GM23338 (cell line): ENCODE results near the gene FGD4. TPM values are rescaled to one million over a fixed set of nuclear protein-coding genes. Genes with fewer than 3 reads are reported as not detected.
A peak's percentile ranks its signal among the peaks of the same experiment; 100 is the strongest.

ENCODE experiments used
- ATAC-seq: fragments of 200-7000 bp; cut with Tn5 transposase; 3 replicates; pipeline ENCODE4 v1.9.1; 2020
- DNase-seq: peaks from one replicate; pipeline ENCODE4 v3.0.0-alpha.2; 2015; ENCODE audit warnings: low spot score
- H2AFZ ChIP-seq: fragments of 200-600 bp; sonication (generic); 2 replicates; pipeline ENCODE4 v1.8.0; 2016; ENCODE audit warnings: antibody characterized with exemption, mild to moderate bottlenecking, moderate library complexity
- H3F3A ChIP-seq: fragments of 200-600 bp; sonication (generic); replicated peaks from 2 replicates; pipeline ENCODE4 v1.8.0; 2017; ENCODE audit warnings: antibody characterized with exemption, mixed run types, low read depth
- H3K27ac ChIP-seq: fragments of 200-600 bp; sonication (generic); 2 replicates; pipeline ENCODE4 v1.6.1; 2016; ENCODE audit warnings: low read depth
- H3K27me3 ChIP-seq: fragments of 200-600 bp; sonication (generic); 2 replicates; pipeline ENCODE4 v1.8.0; 2016; ENCODE audit warnings: mild to moderate bottlenecking, mixed run types, moderate library complexity; ENCODE audit not compliant: insufficient read depth
- H3K36me3 ChIP-seq: fragments of 200-600 bp; sonication (generic); 2 replicates; pipeline ENCODE4 v1.8.0; 2016; ENCODE audit warnings: mild to moderate bottlenecking; ENCODE audit not compliant: insufficient read depth
- H3K4me1 ChIP-seq: fragments of 200-600 bp; sonication (generic); 2 replicates; pipeline ENCODE4 v1.8.0; 2016; ENCODE audit warnings: mild to moderate bottlenecking, moderate library complexity; ENCODE audit not compliant: insufficient read depth
- H3K4me2 ChIP-seq: fragments of 200-600 bp; sonication (generic); 2 replicates; pipeline ENCODE4 v1.7.1; 2017; ENCODE audit warnings: mixed run types
- H3K4me3 ChIP-seq: fragments of 200-600 bp; sonication (generic); 2 replicates; pipeline ENCODE4 v1.6.1; 2016; ENCODE audit warnings: mixed run types
- H3K79me2 ChIP-seq: fragments of 200-600 bp; sonication (generic); replicated peaks from 2 replicates; pipeline ENCODE4 v1.8.0; 2017; ENCODE audit warnings: mild to moderate bottlenecking; ENCODE audit not compliant: insufficient read depth
- H3K9me2 ChIP-seq: fragments of 200-600 bp; sonication (generic); 2 replicates; pipeline ENCODE4 v1.8.0; 2017; ENCODE audit not compliant: insufficient read depth
- H4K20me1 ChIP-seq: fragments of 200-600 bp; sonication (generic); replicated peaks from 2 replicates; pipeline ENCODE4 v1.8.0; 2017; ENCODE audit warnings: mild to moderate bottlenecking; ENCODE audit not compliant: insufficient read depth
- H3K27ac Mint-ChIP-seq: 2 replicates; pipeline ENCODE4 v1.8.0; 2020; ENCODE audit warnings: inconsistent platforms, mild to moderate bottlenecking, moderate library complexity, mixed read lengths
- H3K27me3 Mint-ChIP-seq: 3 replicates; pipeline ENCODE4 v1.8.0; 2022; ENCODE audit warnings: low read depth, mild to moderate bottlenecking, moderate library complexity, mixed read lengths, inconsistent platforms; ENCODE audit not compliant: insufficient read depth, poor library complexity
- H3K36me3 Mint-ChIP-seq: 3 replicates; pipeline ENCODE4 v1.8.0; 2021; ENCODE audit warnings: low read depth, mild to moderate bottlenecking, inconsistent platforms, moderate library complexity, mixed read lengths
- H3K4me1 Mint-ChIP-seq: 3 replicates; pipeline ENCODE4 v1.8.0; 2020; ENCODE audit warnings: mild to moderate bottlenecking, inconsistent platforms, mixed read lengths
- H3K4me3 Mint-ChIP-seq: 3 replicates; pipeline ENCODE4 v1.8.0; 2021; ENCODE audit warnings: moderate library complexity, mild to moderate bottlenecking, inconsistent platforms, mixed read lengths
- H3K9me3 Mint-ChIP-seq: 3 replicates; pipeline ENCODE4 v1.8.0; 2020; ENCODE audit warnings: moderate library complexity, mild to moderate bottlenecking, inconsistent platforms, mixed read lengths
- CREB1 ChIP-seq: fragments of 250-450 bp; sonication (Bioruptor Pico); IDR thresholded peaks from 2 replicates; pipeline ENCODE4 v1.5.0; 2020; ENCODE audit warnings: low read depth, mild to moderate bottlenecking, moderate library complexity
- ETS1 ChIP-seq: IDR thresholded peaks from 2 replicates; pipeline ENCODE4 v1.6.1; 2016; ENCODE audit warnings: antibody characterized with exemption
- EZH2 ChIP-seq: fragments of 200-600 bp; sonication (generic); IDR thresholded peaks from one replicate; pipeline ENCODE4 v1.8.0; 2017; ENCODE audit warnings: antibody characterized with exemption, mild to moderate bottlenecking, low read depth; ENCODE audit not compliant: unreplicated experiment
- NANOG ChIP-seq: IDR thresholded peaks from 2 replicates; pipeline ENCODE4 v1.6.1; 2016; ENCODE audit warnings: antibody characterized with exemption, borderline replicate concordance
- POLR2AphosphoS5 ChIP-seq: IDR thresholded peaks from 2 replicates; pipeline ENCODE4 v1.6.1; 2016; ENCODE audit warnings: antibody characterized with exemption, low read depth
- STAT1 ChIP-seq: IDR thresholded peaks from one replicate; pipeline ENCODE4 v1.6.1; 2016; ENCODE audit warnings: antibody characterized with exemption; ENCODE audit not compliant: unreplicated experiment
- long read RNA-seq: library from polyadenylated mRNA; unstranded; transcript quantifications from one replicate; pipeline ENCODE4 v2.0.0, GENCODE V29; 2020; ENCODE audit not compliant: unreplicated experiment
- polyA plus RNA-seq: library from polyadenylated mRNA; unstranded; fragments of >200 nt; fragmentation: Nextera tagmentation; extraction: Ambion mirVana; gene quantifications from 2 replicates; pipeline ENCODE4 v1.2.1, GENCODE V29; 2016
- total RNA-seq: library from RNA; depleted of rRNA; stranded (reverse); fragments of >200 nt; shearing (Covaris generic); gene quantifications from 2 replicates; pipeline ENCODE4 v1.2.3, GENCODE V29; 2014; rRNA removed
- TF ChIP-seq, protein P1 (sequence below), 2 experiments: fragments of 200-600 bp in 1 of 2; sonication (generic) in 1 of 2; conservative IDR thresholded peaks; 2 replicates each; pipeline versions ENCODE4 v1.5.1 to v1.6.1; 2016 to 2017; ENCODE audit warnings: antibody characterized with exemption in 2 of 2, low read depth in 2 of 2, mild to moderate bottlenecking in 2 of 2, moderate library complexity in 1 of 2

Gene FGD4
- total RNA-seq (48.6 and 54.3 TPM in 2 replicates), polyA plus RNA-seq (16.9 and 24.3 TPM in 2 replicates)
- long read RNA-seq, partial matches to known transcripts = 13 of 19 reads
- long read RNA-seq, other reads (novel, unspliced or antisense) = 6 of 19 reads

GRCh38 chr12:32399370-32400113 is at the start of gene FGD4:
TSS of gene FGD4 (plus strand) at chr12:32399558.
- H3K4me3 Mint-ChIP-seq = peak within 1 kb of the TSS; percentile 82
- Histone ChIP-seq H3K9me2 (no peaks in the 10 kb centered on the region), H3K27ac (peak within 1 kb of the TSS; percentile 98), H4K20me1 (peaks cover 14% of the 10 kb centered on the region), H3K4me1 (peaks cover 43% of the 10 kb centered on the region), H3K27me3 (no peaks in the 10 kb centered on the region), H3F3A (peaks cover 22% of the 10 kb centered on the region), H3K36me3 (no peaks in the 10 kb centered on the region), H2AFZ (peak within 1 kb of the TSS; percentile 67; the same call in 1 of the 2 replicates), H3K79me2 (peaks cover 40% of the 10 kb centered on the region), H3K4me3 (peak within 1 kb of the TSS; percentile 65), H3K4me2 (peak within 1 kb of the TSS; percentile 72)
- H3K27ac Mint-ChIP-seq = peak within 1 kb of the TSS; percentile 92
- H3K36me3 Mint-ChIP-seq = peaks cover 37% of the 10 kb centered on the region
- peaks cover 11% of the 10 kb centered on the region for H3K27me3 Mint-ChIP-seq
- peak; percentile 92 for DNase-seq
- TF ChIP-seq POLR2AphosphoS5 (peak; percentile 64), NANOG (no peak), STAT1 (no peak), ETS1 (no peak)
- TF ChIP-seq, protein P1, sequence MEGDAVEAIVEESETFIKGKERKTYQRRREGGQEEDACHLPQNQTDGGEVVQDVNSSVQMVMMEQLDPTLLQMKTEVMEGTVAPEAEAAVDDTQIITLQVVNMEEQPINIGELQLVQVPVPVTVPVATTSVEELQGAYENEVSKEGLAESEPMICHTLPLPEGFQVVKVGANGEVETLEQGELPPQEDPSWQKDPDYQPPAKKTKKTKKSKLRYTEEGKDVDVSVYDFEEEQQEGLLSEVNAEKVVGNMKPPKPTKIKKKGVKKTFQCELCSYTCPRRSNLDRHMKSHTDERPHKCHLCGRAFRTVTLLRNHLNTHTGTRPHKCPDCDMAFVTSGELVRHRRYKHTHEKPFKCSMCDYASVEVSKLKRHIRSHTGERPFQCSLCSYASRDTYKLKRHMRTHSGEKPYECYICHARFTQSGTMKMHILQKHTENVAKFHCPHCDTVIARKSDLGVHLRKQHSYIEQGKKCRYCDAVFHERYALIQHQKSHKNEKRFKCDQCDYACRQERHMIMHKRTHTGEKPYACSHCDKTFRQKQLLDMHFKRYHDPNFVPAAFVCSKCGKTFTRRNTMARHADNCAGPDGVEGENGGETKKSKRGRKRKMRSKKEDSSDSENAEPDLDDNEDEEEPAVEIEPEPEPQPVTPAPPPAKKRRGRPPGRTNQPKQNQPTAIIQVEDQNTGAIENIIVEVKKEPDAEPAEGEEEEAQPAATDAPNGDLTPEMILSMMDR (conservative IDR thresholded peaks at IDR 0.05; ENCODE audit: low read depth in 2 of 2) = peak; percentile 48 to 69
- peaks cover 39% of the 10 kb centered on the region for H3K4me1 Mint-ChIP-seq
- no peaks in the 10 kb centered on the region for H3K9me3 Mint-ChIP-seq
- peak; percentile 72 for ATAC-seq

GRCh38 chr12:32353540-32353939 is 45.8 kb upstream of the FGD4 start:
- Histone ChIP-seq H3K27me3 (no peaks in the 10 kb centered on the region), H3K4me3 (no peak overlapping the region), H3K36me3 (no peaks in the 10 kb centered on the region; the same call in 1 of the 2 replicates), H3K4me2 (no peak overlapping the region), H2AFZ (no peak overlapping the region), H3K79me2 (no peaks in the 10 kb centered on the region), H3K27ac (no peak overlapping the region), H3K9me2 (no peaks in the 10 kb centered on the region), H4K20me1 (no peaks in the 10 kb centered on the region), H3F3A (peaks cover 4% of the 10 kb centered on the region; the same call in 1 of the 2 replicates), H3K4me1 (no peaks in the 10 kb centered on the region)
- Mint-ChIP-seq H3K4me3 (no peak overlapping the region), H3K4me1 (no peaks in the 10 kb centered on the region), H3K36me3 (no peaks in the 10 kb centered on the region; the same call in 2 of the 3 replicates), H3K27me3 (no peaks in the 10 kb centered on the region), H3K9me3 (no peaks in the 10 kb centered on the region), H3K27ac (no peak overlapping the region)
- DNase-seq (no peak), ATAC-seq (no peak)
- TF ChIP-seq STAT1 (no peak), ETS1 (no peak), EZH2 (no peak), CREB1 (CRISPR knock-in tag) (no peak)
